GM12878 (cell line): ENCODE results near the gene MYO3B.

Experiments
- CHD1 ChIP-seq: IDR thresholded peaks from 2 replicates; pipeline ENCODE4 v1.6.1; 2012; ENCODE audit warnings: low read depth, low read length, improper control_type of control experiment
- POLR2A ChIP-seq: IDR thresholded peaks from 2 replicates; pipeline ENCODE4 v1.6.1; 2011; ENCODE audit warnings: low read depth, mild to moderate bottlenecking, low read length
- SREBF1 ChIP-seq: IDR thresholded peaks from 2 replicates; pipeline ENCODE4 v1.6.1; 2012; ENCODE audit warnings: mild to moderate bottlenecking, low read length
- TF ChIP-seq, protein P1 (sequence below): IDR thresholded peaks from 2 replicates; pipeline ENCODE4 v1.6.1; 2011; ENCODE audit warnings: low read depth, low read length, improper control_type of control experiment, borderline replicate concordance

- TF ChIP-seq POLR2A (no peak), CHD1 (no peak), SREBF1 (no peak)
- TF ChIP-seq, protein P1, sequence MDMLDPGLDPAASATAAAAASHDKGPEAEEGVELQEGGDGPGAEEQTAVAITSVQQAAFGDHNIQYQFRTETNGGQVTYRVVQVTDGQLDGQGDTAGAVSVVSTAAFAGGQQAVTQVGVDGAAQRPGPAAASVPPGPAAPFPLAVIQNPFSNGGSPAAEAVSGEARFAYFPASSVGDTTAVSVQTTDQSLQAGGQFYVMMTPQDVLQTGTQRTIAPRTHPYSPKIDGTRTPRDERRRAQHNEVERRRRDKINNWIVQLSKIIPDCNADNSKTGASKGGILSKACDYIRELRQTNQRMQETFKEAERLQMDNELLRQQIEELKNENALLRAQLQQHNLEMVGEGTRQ = no peak
These were observed 80.4 kb downstream of the MYO3B start for GRCh38 chr2:170258382-170258781.
